Esophagus squamous epithelium (tissue), 4 donors: Measurements from ENCODE around the gene LARP6.

Experiments
- POLR2A ChIP-seq, 4 donors: fragments of 450-650 bp; IDR thresholded peaks; one replicate each; pipeline ENCODE4 v1.6.1; 2017; ENCODE audit warnings: antibody characterized with exemption in 4 of 4, mild to moderate bottlenecking in 4 of 4, moderate library complexity in 3 of 4
- TF ChIP-seq, protein P1 (sequence below), 6 experiments: fragments of 450-650 bp in 4 of 6; fragments of 200-600 bp in 2 of 6; sonication (generic) in 2 of 6; IDR thresholded peaks; one replicate each; pipeline ENCODE4 v1.5.1; 2016 to 2019; ENCODE audit warnings: antibody characterized with exemption in 6 of 6, mild to moderate bottlenecking in 4 of 6, moderate library complexity in 4 of 6

DNA sequence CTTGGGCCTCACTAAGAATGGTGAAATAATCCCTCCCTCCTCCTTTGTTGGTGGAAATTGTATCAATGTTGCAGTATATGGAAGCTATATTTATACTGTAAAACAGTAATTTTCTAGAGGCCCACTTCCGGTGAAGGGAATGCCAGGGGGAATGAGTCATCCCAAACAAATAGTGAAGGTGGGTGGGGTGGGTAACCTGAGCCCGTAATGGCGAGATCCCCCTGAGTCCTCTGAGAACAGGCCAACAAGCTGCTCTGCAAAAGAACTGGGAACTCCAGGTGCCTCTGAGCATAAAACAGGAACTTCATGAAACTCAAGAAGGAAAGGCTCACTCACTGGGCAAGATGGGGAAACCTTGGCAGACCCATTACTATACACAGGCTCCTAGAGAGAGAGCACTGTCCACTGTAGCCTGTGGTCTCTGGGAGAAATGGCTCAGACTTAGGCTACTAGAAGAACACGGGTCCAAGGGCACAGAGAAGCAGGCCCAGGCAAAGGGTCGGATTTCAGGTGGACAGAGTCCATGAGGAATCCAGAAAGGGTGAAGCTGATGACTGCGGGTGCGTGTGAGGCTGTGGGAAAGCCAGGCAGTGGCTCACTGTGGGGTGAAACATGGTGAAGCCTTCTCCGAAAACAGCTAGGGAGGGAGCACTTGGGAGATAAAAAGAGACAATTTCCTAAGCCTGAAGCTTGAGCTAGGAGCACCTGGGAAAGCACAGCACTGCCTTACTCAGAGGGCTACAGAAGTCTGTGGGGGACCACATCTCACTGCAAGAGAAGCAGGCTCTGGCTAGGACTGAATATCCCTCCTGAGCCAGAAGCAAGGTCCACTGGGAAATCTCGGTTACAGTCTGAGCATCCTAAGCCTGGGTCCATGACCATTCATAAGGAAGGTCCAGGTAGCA, 19.8 kb downstream of the LARP6 start:
- TF ChIP-seq, protein P1, sequence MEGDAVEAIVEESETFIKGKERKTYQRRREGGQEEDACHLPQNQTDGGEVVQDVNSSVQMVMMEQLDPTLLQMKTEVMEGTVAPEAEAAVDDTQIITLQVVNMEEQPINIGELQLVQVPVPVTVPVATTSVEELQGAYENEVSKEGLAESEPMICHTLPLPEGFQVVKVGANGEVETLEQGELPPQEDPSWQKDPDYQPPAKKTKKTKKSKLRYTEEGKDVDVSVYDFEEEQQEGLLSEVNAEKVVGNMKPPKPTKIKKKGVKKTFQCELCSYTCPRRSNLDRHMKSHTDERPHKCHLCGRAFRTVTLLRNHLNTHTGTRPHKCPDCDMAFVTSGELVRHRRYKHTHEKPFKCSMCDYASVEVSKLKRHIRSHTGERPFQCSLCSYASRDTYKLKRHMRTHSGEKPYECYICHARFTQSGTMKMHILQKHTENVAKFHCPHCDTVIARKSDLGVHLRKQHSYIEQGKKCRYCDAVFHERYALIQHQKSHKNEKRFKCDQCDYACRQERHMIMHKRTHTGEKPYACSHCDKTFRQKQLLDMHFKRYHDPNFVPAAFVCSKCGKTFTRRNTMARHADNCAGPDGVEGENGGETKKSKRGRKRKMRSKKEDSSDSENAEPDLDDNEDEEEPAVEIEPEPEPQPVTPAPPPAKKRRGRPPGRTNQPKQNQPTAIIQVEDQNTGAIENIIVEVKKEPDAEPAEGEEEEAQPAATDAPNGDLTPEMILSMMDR (IDR thresholded peaks at IDR 0.05) = no peak
- no peak for TF ChIP-seq POLR2A (IDR thresholded peaks at IDR 0.05)
